ENCODE results near the gene CEP170B. TPM values are rescaled to one million over a fixed set of nuclear protein-coding genes. Genes with fewer than 3 reads are reported as not detected.

Gene CEP170B
- total and polyA plus RNA-seq, 2 donors (not counting 3 experiments of a cell fraction or from before 2014, with no cell fraction given): 13.9 to 38.6 TPM

- Histone ChIP-seq H3K9me3 (replicated peaks; ENCODE audit: control insufficient read depth, insufficient read depth, low read length) (no peaks in the 10 kb centered on the region), H2AFZ (ENCODE audit: low read depth, low read length) (no peak overlapping the region), H3K4me2 (ENCODE audit: insufficient read depth, low read length) (no peak overlapping the region), H3K9ac (replicated peaks; ENCODE audit: extremely low read depth, insufficient read depth, low read length) (no peak overlapping the region), H4K20me1 (replicated peaks; ENCODE audit: control insufficient read depth, extremely low read depth, insufficient read depth, low read length) (no peaks in the 10 kb centered on the region), H3K4me3 (replicated peaks in 1 of 3; ENCODE audit: insufficient read depth in 1 of 3, low read depth in 1 of 3, low read length in 3 of 3) (no peak overlapping the region), H3K9me1 (replicated peaks; ENCODE audit: control insufficient read depth, extremely low read depth, insufficient read depth, low read length) (no peaks in the 10 kb centered on the region), H3K79me2 (ENCODE audit: control insufficient read depth, insufficient read depth, low read length) (peaks cover 2% of the 10 kb centered on the region), H3K27me3 (ENCODE audit: control insufficient read depth in 2 of 2, insufficient read depth in 2 of 2, low read length in 2 of 2) (no peaks in the 10 kb centered on the region), H3K27ac (ENCODE audit: insufficient read depth, low read depth, low read length) (no peak overlapping the region), H3K4me1 (ENCODE audit: control insufficient read depth, extremely low read depth, insufficient read depth, low read length) (no peaks in the 10 kb centered on the region), H3K36me3 (ENCODE audit: control insufficient read depth in 2 of 2, extremely low read depth in 1 of 2, insufficient read depth in 2 of 2, low read length in 2 of 2) (peaks cover 0 to 10% of the 10 kb centered on the region in 2 experiments)
- no peak for FAIRE-seq
- dilution Hi-C loops (cut with MboI; ENCODE audit: extremely low pct_ligation_motif_present, low sequenced_read_pairs) (no loop called here), intact Hi-C loops (cut with micrococcal nuclease) (no loop called here)
- TF ChIP-seq FOS (IDR thresholded peaks at IDR 0.05; ENCODE audit: borderline replicate concordance, insufficient read depth, low read length) (no peak), POLR2A (IDR thresholded peaks at IDR 0.05; ENCODE audit: low read depth, low read length) (no peak), GATA2 (IDR thresholded peaks at IDR 0.05; ENCODE audit: insufficient read depth, insufficient read length, low read depth, low read length) (no peak), JUN (IDR thresholded peaks at IDR 0.05; ENCODE audit: borderline replicate concordance, insufficient read depth, insufficient read length, low read depth) (no peak), EZH2 (IDR thresholded peaks at IDR 0.05; ENCODE audit: borderline replicate concordance, low read depth, low read length, severe bottlenecking) (no peak), MYC (IDR thresholded peaks at IDR 0.05; ENCODE audit: low read depth, low read length) (no peak), MAX (IDR thresholded peaks at IDR 0.05; ENCODE audit: insufficient read depth, insufficient read length) (no peak), POLR2AphosphoS5 (IDR thresholded peaks at IDR 0.05; ENCODE audit: insufficient read depth, low read depth, low read length) (no peak), CTCF (IDR thresholded peaks at IDR 0.05; ENCODE audit: extremely low read depth in 1 of 2, insufficient read depth in 1 of 2, low read depth in 1 of 2, low read length in 2 of 2) (no peak)
- no peak for DNase-seq (ENCODE audit: low read depth, low spot score)
- POLR2A ChIA-PET: no interaction called here
- no TSS peak for BruUV-seq (replicated peaks)
- CTCF ChIA-PET: interaction anchor here (1.3 kb wide), 1 partner anchor 20 kb away, joined by 3 read pairs; no protein-coding TSS in a partner anchor
Observed at GRCh38 chr14:104874571-104875411, 9.7 kb downstream of the CEP170B start.
